ENCODE data around the gene MUC5B.

MUC5B gene

DNA sequence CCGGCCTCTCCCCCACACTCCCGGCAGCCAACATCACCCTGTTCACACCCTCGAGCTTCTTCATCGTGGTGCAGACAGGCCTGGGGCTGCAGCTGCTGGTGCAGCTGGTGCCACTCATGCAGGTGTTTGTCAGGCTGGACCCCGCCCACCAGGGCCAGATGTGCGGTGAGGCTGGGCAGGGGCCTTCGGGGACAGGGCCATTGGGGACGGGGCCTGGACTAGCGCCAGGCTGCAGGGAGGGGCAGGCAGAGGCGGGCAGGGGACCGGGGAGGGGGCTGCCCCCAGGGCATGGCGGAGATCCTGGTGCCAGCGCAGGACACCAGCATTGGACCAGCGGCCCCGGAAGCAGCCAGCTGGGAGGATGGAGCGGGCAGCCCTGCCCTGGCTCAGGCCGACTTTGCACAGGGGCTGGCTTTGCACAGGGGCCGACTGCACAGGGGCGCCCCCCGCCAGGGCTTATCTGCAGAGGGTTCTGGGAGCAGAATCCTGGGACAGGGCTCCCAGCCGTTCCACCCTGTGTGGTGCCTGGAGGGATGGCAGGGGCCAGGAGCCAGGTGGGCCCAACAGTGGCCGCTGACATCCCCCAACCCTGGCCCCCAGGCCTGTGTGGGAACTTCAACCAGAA lies 8.6 kb downstream of the MUC5B start:
- DNase-seq (ENCODE audit: low read depth) = no peak
- TF ChIP-seq, protein P1, sequence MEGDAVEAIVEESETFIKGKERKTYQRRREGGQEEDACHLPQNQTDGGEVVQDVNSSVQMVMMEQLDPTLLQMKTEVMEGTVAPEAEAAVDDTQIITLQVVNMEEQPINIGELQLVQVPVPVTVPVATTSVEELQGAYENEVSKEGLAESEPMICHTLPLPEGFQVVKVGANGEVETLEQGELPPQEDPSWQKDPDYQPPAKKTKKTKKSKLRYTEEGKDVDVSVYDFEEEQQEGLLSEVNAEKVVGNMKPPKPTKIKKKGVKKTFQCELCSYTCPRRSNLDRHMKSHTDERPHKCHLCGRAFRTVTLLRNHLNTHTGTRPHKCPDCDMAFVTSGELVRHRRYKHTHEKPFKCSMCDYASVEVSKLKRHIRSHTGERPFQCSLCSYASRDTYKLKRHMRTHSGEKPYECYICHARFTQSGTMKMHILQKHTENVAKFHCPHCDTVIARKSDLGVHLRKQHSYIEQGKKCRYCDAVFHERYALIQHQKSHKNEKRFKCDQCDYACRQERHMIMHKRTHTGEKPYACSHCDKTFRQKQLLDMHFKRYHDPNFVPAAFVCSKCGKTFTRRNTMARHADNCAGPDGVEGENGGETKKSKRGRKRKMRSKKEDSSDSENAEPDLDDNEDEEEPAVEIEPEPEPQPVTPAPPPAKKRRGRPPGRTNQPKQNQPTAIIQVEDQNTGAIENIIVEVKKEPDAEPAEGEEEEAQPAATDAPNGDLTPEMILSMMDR (conservative IDR thresholded peaks at IDR 0.05; ENCODE audit: low read depth, low read length) = no peak
- no peak overlapping the region for H3K4me3 ChIP-seq (ENCODE audit: low read length)

DNA sequence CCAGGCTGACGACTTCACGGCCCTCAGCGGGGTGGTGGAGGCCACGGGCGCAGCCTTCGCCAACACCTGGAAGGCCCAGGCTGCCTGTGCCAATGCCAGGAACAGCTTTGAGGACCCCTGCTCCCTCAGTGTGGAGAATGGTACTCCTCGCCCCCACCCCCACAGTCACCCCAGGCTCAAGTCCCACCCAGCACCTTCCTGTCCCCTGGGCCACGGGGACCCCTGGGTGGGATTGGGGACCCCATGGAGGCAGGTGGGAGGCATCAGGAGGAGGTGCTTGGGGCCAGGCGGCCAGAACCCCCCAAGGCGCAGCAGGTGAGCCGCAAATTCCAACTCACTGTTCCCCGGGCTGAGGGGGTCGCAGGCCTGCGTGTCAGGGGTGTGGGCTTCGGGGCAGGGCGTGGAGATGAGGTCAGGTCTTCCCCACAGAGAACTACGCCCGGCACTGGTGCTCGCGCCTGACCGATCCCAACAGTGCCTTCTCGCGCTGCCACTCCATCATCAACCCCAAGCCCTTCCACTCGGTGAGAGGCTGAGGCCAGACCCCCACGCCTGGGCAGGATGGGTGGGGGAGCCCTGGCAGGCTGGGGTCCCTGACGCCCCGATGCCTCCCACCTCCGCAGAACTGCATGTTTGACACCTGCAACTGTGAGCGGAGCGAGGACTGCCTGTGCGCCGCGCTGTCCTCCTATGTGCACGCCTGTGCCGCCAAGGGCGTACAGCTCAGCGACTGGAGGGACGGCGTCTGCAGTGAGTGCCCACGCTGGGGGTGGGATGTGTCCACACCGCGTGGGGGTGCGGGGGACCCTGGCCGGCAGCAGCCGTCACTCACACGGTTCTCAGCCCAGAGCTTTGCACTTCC lies 9.4 kb downstream of the MUC5B start:
- no peak overlapping the region for H3K4me3 ChIP-seq (ENCODE audit: low read length)
- no peak for DNase-seq (ENCODE audit: low read depth)
- TF ChIP-seq, protein P1 (conservative IDR thresholded peaks at IDR 0.05; ENCODE audit: low read depth, low read length) = no peak

DNA sequence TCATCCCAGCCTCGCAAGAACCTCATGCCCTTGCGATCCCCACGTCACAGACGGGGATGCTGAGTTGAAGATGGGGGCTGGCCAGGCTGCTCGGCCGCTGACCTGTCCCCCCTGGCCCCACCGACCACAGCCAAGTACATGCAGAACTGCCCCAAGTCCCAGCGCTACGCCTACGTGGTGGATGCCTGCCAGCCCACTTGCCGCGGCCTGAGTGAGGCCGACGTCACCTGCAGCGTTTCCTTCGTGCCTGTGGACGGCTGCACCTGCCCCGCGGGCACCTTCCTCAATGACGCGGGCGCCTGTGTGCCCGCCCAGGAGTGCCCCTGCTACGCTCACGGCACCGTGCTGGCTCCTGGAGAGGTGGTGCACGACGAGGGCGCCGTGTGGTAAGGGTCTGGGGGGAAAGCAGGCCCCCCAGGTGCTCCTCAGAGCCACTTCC lies 10.0 kb downstream of the MUC5B start:
- no peak overlapping the region for H3K4me3 ChIP-seq (ENCODE audit: low read length)
- DNase-seq (ENCODE audit: low read depth) = no peak
- TF ChIP-seq, protein P1 (conservative IDR thresholded peaks at IDR 0.05; ENCODE audit: low read depth, low read length) = no peak

DNA sequence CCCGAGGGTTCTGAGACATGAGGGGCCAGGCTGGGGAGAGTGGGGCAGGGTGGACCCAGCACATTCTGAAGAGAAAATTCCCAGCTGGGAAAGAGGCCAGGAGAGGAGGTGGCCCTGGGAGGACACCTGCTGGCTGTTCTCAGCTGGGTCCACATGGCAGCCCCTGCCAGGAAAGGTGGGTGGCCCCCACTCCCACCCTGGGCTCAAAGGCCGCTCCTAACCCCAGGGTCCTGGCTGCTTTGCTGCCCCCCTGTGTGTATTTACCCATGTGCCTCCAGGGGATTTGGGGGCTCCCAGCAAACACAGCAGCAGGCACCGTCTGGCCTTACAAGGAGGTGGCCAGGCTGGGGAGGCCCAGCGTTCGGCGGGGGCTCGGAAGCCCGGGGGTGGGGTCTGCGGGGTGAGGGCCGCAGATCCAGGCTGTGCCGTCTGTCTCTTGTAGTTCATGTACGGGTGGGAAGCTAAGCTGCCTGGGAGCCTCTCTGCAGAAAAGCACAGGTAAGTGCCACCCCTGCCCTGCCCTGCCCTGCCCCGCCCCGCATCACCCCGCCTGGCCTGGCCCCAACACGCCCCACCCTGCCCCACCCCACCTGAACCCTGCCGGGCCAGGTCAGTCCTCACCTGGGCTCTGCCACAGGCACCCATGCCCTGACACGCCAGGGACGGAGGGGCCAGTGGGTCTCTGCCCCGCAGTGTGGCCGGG lies 10.6 kb downstream of the MUC5B start:
- TF ChIP-seq, protein P1 (conservative IDR thresholded peaks at IDR 0.05; ENCODE audit: low read depth, low read length) = peak; percentile 22
- H3K4me3 ChIP-seq (ENCODE audit: low read length) = no peak overlapping the region
- DNase-seq (ENCODE audit: low read depth) = no peak

DNA sequence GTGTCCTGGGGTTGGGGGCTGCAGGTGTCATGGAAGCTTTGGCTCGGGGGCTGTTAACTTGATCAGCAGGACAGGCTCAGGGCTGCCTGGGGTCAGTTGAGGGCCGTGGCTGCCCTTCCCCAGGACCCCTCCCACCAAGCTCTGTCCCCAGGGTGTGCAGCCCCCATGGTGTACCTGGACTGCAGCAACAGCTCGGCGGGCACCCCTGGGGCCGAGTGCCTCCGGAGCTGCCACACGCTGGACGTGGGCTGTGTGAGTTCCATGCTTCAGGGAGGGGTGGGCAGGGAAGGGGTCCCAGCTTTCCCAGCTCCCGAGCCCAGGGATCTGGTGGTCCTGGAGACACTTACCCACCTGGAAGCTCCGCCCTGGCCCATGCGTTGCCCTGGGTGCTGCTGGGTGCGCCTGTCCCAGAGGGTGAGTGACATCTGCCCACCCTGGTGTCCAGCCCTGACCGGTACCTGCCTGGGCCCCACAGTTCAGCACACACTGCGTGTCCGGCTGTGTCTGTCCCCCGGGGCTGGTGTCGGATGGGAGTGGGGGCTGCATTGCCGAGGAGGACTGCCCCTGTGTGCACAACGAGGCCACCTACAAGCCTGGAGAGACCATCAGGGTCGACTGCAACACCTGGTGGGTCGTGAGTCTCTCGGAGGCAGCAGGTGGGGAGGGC lies 11.3 kb downstream of the MUC5B start:
- TF ChIP-seq, protein P1 (conservative IDR thresholded peaks at IDR 0.05; ENCODE audit: low read depth, low read length) = no peak
- no peak for DNase-seq (ENCODE audit: low read depth)
- H3K4me3 ChIP-seq (ENCODE audit: low read length) = no peak overlapping the region

DNA sequence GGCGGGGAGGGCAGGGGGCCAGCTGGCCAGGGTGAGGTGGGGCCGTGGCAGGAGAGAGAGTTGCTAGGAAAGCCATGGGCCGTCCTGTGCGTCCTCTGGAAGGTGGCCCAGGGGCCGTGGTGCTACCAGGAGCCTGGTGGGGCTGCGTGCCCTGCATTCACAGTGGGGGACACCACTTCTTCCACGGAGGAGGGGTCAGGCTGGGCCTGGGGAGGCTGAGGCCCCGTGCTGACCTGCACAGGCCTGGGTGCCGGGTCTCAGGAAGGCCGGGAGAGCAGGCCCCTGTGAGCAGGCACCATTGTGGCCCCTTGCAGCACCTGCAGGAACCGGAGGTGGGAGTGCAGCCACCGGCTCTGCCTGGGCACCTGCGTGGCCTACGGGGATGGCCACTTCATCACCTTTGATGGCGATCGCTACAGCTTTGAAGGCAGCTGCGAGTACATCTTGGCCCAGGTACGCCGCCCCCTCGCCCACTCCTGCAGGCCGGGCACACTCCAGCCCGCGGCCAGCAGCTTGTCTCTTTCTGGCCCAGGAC lies 12.0 kb downstream of the MUC5B start:
- TF ChIP-seq, protein P1 (conservative IDR thresholded peaks at IDR 0.05; ENCODE audit: low read depth, low read length) = no peak
- no peak overlapping the region for H3K4me3 ChIP-seq (ENCODE audit: low read length)
- no peak for DNase-seq (ENCODE audit: low read depth)

All from retinal pigment epithelial cell (primary cell).